Measurements from ENCODE around the gene PRSS21.

The PRSS21 gene

DNA sequence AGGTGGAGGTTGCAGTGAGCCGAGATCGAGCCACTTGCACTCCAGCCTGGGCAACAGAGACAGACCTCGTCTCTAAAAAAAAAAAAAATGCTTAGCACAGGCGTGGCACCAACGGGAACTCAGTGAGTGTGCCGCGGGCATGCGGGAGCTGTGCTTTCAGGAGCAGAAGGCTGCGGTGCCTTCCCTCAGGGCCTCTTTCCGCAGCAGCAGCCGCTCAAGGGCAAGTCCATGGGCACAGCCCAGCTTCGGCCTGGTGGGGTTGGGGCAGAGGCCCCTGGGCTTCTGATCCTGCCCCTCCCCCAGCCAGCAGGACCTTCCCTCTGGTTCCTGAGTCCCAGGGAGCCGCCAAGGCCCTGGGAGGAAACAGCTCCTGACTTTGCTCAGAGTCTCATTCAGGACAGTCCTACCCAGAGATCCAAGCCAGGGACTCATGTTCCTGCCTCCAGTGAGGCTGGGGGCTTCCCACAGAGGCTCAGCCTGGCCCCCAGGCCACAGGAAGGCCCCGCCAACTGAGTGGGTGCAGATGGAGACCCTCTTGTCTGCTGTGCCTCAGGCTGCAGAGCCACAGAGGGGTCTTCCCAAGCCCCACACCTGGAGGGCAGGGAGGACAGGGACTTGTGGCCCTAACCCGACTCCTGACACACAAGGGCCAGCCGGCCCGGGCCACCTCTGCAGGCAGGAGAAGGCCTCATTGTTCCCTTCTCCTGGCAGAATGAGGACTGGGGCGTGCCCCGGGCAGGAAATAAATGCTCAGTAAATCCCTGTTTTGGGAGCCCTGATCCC lies 9.7 kb downstream of the PRSS21 start:
- DNase-seq = no peak

DNA sequence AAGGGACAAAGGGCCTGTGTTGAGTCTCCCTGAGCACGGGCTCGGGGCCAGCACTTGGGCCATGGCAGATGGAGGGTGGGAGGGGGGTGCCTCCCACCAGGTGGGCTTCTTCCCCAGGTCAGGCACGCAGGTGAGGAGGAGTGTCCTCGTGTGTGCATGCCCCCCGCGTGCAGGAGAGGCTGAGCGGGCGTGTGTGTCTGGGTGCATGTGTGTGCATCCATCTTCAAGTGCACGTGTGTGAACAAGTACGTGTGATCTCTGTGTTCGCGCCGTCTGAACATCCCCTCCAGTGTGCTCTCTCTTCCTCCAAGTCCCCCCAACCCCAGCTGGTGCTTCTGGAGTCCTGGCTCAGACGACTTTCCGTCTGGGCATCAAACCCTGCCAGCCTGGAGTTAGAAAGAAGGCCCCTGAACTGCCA lies 10.3 kb downstream of the PRSS21 start:
- no peak for DNase-seq

DNA sequence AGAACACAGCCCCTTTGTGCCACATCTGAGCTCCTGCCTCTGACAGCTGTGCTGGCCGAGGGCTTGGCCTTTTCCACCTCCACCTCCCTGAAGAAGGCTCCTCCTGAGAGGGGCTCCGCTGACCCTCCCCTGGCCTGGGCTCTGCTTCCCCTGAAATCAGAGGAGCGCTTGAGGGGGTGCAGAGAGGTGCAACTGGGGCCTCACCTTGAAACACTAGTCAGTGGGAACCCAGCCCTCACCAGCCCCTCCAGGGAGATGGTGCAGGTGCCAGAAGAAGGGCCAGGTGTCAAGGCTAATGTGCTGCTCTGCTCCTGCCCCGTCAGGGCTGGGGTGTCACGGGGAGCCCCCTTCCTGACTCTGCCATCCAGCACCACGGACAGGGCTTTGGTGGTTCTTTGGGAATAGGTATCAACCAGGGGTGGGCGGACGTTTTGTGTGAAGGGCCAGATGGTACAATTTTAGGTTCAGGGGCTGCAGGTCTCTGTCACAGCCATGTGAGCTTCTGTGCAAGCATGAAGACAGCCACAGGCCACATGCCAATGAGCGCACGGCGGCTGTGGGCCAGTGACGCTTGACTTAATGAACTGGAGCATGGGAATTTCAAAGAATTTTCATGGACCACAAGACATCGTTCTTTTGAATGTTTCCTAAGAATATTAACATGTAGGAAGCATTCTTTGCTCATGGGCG lies 10.9 kb downstream of the PRSS21 start:
- no peak for DNase-seq

DNA sequence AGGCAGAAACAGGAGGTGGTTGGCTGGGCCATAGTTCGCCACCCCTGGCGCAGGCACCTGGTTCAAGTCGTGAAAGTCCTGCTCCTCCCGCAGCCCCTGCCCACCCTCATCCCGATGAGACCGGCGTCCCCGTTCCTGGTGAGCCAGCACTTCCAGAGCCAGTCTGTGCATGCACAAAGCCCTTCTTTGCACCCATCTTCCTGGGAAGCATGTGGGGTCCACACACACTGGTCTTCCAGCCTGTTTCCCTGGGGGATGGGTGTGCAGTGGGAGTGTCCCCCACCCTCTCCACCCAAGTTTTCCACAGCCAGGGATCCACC lies 11.4 kb downstream of the PRSS21 start:
- no peak for DNase-seq

DNA sequence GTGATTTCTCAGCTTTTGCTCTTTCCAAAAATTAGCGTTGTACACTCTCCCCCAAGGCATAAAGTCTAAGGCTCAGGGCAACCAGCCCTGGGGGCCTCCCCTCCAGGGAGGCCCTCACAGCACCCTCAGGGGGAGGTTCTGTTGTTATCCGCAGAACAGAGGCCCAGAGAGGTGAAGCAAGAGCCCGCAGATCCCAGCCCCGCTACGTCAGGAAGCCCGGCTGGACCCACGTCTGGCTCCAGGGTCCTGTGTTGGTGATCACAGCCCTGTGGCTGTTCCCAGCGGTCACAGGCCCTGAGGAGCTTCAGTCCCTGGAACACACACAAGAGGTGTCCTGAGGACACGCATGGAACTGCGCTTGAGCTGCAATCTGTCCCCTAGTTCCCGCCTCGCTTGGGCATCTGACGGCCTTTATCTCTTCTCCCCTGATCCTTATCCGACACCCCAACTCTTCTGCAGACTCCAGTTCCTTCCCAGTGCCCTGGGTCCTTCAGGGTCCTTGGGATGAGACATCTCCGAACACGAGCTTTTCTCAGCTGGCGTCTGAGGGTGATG lies 11.9 kb downstream of the PRSS21 start:
- DNase-seq = no peak

DNA sequence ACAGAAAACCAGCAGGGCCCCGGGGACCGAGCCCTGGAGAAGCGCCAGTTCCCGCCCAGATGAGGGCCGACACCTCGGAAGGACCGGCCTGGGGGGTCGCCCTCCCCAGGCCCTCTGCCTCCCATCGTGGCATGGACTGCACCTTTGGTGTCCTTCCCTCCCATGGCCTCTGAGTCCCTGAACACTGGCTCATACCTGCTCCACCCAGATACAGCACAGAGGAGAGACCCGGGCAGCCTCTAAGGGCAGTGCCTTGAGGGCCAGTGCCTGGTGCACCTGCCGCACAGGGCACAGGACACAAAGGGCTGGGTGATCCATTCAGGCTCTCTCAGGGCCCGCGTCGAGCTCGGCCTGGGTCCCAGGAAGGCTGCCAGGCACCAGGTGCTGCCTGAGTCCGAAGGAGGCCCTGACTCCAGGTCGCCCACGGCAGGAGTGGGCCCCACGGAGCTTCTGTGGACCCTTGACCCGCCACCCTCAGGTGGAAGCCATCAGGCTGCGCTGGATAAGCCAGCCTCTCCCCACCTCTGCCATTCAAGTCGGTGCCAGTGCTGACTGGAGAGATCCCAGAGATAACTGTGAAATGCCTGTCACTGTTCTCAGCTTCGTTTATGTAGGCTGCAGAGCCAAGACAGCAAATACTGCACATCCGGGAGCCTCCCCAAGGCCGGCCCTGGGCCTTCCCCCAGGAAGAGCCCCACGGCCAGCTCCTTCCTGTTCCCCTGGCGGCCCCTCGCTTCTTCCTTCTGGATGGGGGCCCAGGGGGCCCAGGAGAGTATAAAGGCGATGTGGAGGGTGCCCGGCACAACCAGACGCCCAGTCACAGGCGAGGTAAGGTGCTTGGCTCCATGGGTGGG lies 12.7 kb downstream of the PRSS21 start, which contains the start of gene ZG16B:
TSS of gene ZG16B (plus strand) at position 803 of the 854 bp plus-strand sequence. CDS start 139 bp downstream, outside the sequence.
- no peak for DNase-seq

DNA sequence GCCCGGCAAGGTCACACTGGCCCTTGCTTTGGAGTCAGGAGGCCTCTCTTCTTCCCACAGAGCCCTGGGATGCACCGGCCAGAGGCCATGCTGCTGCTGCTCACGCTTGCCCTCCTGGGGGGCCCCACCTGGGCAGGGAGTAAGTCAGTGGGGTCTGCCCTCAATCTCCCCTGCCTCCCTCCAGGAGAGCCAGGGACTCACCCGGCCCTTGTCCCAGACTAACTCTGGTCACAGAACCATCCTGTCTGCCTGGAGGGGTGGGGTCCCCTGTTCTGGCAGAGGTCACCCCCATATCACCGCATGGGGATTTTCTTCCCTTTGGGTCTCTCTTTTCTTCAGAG lies 13.3 kb downstream of the PRSS21 start:
- DNase-seq = no peak

DNA sequence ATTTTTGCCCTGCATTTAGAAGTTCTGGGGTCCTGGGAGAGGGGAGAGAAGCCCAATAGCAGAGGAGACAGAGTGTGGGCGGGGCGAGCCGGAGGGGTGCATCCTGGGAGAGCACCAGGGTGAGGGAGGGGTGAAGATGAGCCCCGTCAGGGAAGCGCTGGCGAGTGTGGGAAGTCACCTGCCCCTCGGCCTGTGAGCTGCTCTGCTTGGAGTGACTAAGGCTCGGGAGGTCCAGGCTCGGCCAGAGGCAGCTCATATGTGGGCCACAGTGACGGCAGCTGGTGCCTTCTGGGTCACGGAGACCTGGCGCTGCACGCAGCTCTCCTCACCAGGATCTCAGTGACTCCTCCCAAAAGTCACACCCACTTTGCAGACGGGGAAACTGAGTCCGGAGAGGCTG lies 14.2 kb downstream of the PRSS21 start:
- DNase-seq = no peak

DNA sequence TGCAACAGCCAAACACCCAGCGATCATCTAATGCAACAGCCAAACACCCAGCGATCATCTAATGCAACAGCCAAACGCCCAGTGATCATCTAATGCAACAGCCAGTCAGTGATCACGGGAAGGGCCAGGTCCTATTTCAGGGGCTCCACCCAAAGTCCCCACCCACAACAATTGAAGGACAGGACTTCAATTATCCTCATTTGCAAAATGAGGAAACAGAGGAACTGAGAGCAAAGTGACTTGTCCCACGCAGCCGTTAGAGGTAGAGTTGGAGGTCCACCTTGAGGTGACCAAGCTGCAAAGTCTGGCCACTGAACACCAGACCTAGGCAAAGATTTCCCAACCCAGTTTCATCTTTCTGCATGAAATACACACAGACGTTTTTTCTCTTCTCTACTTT lies 16.7 kb downstream of the PRSS21 start:
- DNase-seq = no peak

DNA sequence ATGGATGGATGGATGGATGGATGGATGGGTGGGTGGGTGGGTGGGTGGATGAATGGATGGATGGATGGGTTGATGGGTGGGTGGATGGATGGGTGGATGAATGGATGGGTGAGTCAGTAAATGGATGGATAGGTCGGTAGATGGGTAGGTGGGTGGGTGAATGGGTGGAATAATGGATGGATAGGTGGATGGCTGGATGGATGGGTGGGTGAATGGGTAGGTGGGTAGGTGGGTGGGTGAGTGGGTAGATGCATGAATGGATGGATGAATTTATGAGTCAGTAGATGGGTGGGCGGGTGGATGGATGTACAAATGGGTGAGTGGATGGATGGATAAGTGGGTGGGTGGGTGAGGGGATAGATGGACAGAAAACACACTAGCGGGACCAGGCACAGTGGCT lies 17.9 kb downstream of the PRSS21 start:
- DNase-seq = no peak

DNA sequence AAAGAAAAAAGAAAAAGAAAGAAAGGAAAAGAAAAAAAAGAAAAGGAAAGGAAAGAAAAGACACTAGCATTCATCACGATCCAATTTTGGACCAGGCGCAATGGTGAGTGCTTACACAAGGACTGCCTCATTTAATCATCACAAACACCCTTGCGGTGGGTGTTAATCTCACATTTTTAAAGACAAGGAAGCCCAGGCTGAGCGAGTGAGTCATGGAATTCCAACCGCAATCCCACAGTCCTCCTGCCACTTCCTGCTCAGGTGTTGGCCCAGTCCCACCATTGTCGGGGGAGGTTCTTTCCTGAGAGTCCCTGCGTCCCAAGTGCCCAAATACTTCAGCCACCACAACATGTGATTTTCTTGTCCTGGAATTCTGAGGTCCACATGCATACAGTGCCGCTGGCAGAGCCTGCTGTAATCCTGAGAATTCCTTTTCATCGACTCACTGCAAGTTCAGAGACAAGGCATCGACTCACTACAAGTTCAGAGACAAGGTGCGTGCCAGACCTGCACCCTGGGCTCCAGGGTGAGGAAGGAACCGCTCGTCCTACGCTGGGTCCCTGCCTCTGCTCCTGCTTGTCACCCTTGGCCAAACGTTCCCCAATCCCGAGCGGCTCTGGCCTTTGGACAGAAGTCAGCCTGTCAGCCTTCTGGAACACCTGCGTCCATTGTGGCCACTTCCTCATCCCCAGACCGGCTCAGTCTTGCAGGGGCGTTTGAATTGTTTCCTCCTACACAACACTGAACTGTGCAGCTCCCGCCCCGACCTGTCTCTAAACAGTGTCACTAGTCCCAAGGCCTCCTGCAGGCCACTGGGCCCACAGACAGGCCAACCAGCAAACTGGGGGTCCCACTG lies 18.8 kb downstream of the PRSS21 start:
- peak; percentile 82 for DNase-seq

DNA sequence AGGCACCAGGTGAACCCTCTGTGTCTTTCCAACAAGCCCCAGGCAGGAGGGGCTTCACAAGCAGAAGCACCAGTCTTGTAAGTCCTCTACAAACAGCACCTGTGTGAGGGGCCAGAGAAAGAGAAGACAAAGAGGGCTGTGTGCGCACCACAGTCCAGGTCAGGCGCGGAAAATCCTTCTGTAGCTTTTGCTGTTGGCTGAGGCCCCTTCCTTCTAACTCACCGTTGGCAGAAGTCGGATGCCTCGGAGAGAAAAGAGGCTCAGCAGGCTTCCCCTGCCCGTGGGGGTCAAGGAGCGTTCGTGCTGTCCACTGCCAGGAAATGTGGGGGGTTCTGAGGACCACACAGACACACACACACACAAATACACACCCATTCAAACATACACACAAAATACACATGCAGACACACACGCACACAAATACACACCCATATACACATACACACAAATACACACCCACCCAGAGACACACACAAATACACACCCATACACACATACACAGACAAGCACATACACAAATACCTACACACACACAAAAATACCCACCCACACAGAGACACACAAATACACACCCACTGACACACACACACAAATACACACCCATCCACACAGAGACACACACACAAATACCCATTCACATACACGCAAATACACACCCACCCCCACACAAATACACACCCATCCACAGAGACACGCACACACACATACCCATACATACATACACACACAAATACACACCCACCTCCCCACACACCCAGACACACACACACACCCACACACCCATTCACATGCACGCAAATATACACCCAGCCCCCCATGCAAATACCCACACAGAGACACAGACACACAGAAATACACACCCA lies 19.8 kb downstream of the PRSS21 start:
- DNase-seq = no peak

DNA sequence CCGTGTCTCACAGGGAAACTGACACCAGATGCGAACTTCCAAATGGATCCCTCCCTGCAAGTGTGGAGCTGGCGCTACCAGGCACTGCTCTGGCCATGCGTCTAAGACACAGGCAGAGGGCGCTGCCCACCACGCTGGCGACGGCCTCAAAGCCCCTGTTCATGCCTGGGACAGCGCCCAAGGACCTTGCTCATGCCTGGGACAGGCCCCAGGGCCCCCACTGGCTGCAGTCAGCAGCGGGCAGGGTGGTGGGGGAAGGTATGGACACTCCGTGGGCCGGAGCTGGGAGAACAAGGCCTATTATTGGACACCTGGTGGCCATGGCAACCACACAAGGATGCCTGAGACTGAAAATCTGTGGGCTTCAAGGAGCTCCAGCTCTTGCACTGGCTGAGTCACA lies 21.9 kb downstream of the PRSS21 start:
- DNase-seq = peak; percentile 80

DNA sequence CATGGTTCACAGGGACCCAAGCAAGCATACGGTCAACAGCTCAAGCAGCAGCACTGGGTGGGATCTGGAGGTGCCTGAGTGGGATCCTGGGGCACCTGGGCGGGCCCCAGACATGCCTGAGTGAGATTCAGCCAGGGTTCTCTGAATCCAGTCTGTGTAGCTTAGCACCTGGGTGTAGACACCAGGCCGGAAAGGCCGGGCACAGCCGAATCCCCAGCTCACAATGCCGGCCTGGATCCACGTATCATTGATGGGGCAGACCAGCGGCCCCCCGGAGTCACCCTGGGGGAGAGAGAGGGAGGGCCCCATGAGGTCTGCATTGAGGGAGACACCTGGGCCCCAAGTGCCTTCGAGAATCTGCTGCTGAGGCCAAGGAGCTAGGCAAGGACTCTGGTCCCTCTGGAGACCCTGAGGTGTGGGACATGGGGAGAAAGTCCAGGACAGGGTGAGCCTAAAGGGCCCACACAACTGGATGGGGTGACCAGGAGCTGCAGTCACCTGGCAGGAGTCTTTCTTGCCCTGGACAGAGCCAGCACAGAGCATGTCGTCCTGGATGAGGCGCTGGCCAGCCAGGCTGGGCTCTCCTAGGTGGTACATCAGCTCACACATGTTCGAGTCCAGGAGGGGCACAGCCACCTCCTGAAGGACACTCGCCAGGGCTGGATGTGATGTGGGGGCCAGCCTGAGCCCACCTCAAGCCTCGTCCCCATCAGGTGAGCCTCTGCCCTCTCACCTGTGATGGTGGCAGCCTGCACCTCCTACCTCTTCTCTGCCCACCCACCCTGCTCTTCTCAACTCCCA lies 22.8 kb downstream of the PRSS21 start:
- DNase-seq = no peak

DNA sequence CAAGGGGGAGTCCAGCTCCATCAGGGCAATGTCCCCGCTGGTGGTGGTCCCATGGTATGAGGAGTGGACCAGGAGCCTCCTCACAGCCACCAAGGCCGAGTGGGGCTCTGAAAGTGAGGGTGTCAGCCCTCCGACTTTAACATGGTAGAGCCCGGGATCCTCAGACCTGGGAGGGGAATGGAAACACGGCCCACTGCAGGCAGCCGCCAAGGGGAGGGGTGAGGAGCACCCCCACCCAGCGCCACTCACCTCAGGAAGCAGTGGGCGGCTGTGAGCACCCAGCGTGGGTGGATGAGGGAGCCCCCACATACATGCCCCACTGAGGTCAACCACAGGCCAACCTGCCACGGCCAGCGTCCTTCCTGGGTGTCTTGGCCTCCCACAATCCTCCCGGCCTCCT lies 23.9 kb downstream of the PRSS21 start:
- DNase-seq = no peak

DNA sequence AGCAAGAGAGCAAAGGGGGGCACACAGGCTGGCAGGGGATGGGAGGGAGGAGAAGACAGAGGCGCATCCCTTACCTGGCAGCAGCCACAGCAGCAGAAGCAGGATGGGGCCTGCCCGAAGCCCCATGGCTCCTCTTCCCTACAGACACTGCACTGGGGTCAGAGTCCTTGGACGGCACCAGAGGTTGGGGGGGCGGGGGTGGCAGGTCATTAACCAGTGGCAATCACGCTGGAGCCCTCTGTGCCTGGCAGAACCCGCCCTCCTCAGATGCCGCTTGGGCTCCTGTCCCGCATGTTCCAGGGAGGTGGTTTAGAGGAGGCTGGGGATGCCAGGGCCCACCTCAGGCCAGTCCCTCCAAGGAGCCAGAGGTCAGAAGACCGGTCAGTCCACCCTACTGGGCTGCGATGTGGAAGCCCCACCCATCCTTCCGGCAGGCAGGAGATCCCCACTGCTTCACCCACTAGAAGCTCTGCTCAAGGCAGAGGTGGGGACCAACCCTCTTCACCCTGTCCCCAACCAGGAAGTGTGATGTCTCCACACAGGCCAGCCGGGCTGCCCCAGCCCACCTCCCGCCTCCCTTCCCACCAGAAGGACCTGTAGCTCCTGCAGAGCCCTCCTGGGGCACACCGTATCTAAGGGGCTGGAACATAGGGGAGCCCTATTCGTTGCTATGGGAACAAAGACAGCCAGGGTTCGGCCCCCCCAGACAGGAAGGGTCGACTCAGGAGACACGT lies 24.7 kb downstream of the PRSS21 start:
- DNase-seq = no peak

DNA sequence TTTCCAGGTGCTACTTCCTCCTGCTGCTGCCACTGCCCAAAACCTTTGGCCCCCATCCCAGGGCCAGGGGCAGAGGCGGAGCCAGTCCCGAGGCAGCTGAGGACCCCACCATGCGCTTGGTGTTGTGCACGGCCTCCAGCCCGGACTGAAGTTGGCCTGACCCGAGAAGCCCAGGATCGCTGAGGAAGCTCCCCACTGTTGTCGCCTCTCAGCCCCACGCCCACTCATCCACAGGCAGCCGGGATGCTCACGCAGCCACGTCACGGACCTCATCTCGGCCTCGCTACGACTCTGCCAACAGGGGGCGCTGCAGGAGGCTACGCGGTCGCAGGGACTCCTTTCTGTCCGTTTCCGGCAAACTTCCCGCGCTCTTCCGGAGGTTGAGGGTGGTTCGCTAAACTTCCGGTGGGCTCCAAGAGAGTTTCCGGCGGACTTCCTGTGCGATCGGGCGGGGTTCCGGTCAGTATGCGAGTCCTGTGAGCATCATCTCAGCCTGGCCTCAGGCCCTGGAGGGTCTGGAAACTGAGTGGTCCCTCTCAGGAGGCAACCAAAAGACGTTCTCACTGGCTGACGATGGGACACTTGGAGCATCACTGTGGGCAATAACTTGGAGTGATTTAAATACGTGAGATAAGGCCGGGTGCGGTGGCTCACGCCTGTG lies 25.4 kb downstream of the PRSS21 start:
- peak; percentile 55 for DNase-seq

DNA sequence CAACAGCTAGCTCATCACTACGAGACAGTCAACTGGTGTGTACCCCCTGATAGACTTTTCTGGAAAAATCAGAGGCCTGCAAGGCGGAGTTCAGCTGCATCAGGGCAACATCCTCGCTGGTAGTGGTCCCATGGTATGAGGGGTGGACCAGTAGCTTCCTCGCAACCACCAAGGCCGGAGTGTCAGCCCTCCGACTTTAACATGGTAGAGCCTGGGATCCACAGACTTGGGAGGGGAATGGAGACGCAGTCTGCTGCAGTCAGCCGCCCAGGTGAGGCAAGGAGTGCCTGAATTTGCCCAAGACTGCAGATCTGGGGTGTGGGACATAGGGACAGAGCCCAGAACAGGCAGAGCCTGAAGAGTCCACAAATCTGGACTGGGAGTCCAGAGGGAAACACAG lies 26.5 kb downstream of the PRSS21 start:
- no peak for DNase-seq

DNA sequence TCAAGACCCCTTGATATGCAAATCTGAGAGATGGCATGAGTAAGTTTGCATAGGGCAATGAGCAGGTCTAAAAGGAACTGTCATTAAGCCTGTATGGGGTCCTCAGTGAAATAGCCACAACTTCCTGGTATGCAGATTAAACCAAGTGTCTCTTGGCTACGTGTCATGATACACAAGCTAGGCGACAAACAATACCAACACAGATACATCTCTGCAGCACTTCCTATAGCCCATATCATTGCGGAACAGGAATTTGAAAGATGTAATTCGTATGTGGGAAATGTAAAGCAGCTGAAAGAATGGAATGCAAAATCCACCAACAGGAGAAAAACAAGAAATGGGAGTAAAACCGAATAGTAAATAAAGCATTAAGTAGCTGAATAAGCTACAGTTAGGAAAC lies 28.1 kb downstream of the PRSS21 start:
- DNase-seq = no peak
